Esophagus muscularis mucosa (tissue), 3 donors: Measurements from ENCODE around the gene PAX3.

ENCODE experiments used
- CTCF ChIP-seq, 3 experiments: fragments of 200-600 bp in 2 of 3; fragments of 450-650 bp in 1 of 3; sonication (generic) in 2 of 3; IDR thresholded peaks; one replicate each; pipeline ENCODE4 v1.5.1; 2017 to 2019; ENCODE audit warnings: antibody characterized with exemption in 3 of 3, mild to moderate bottlenecking in 2 of 3, moderate library complexity in 1 of 3
- POLR2A ChIP-seq: fragments of 450-650 bp; IDR thresholded peaks from one replicate; pipeline ENCODE4 v1.6.1; 2017; ENCODE audit warnings: antibody characterized with exemption, moderate library complexity, mild to moderate bottlenecking, low read depth

GRCh38 chr2:222269132-222269531 is 29.7 kb downstream of the PAX3 start:
- no peak for TF ChIP-seq CTCF (IDR thresholded peaks at IDR 0.05)
- TF ChIP-seq POLR2A: no peak
